Peyer's patch (tissue), 4 donors: ENCODE data around the gene NQO2. TPM values are rescaled to one million over a fixed set of nuclear protein-coding genes. Genes with fewer than 3 reads are reported as not detected.
A peak's percentile ranks its signal among the peaks of the same experiment; 100 is the strongest.
"Not testable (repeated sequence)": the region's sequence is repeated elsewhere in the genome, so short reads cannot be mapped to it uniquely, and the experiment has no call there.

Source experiments
- DNase-seq, 3 donors: peaks; one replicate each; pipeline ENCODE4 v3.0.0-alpha.2; 2017 to 2019
- H3K27ac ChIP-seq, 4 donors: fragments of 200-600 bp; sonication (generic); one replicate each; pipeline ENCODE4 v1.5.1; 2016 to 2019
- H3K27me3 ChIP-seq, 2 donors: fragments of 200-600 bp; sonication (generic); one replicate each; pipeline ENCODE4 v1.5.1; 2019
- H3K36me3 ChIP-seq, 3 donors: fragments of 200-600 bp; sonication (generic); one replicate each; pipeline ENCODE4 v1.5.1; 2016 to 2019
- H3K4me1 ChIP-seq, 4 donors: fragments of 200-600 bp; sonication (generic); one replicate each; pipeline ENCODE4 v1.5.1; 2016 to 2019
- H3K4me3 ChIP-seq, 4 donors: fragments of 200-600 bp; sonication (generic); 1 replicate in 3 of 4; 2 replicates in 1 of 4; pipeline ENCODE4 v1.5.1; 2016 to 2019; ENCODE audit warnings: mild to moderate bottlenecking in 1 of 4
- H3K9me3 ChIP-seq, 4 donors: fragments of 200-600 bp; sonication (generic); one replicate each; pipeline ENCODE4 v1.5.1; 2016 to 2019; ENCODE audit warnings: mild to moderate bottlenecking in 1 of 4
- POLR2A ChIP-seq, 2 donors: fragments of 450-650 bp; IDR thresholded peaks; one replicate each; pipeline ENCODE4 v1.5.1; 2017; ENCODE audit warnings: antibody characterized with exemption in 2 of 2, mild to moderate bottlenecking in 2 of 2, moderate library complexity in 2 of 2
- total RNA-seq, 4 donors: library from RNA; depleted of rRNA; stranded (reverse); fragments of >200 nt; gene quantifications; one replicate each; pipeline ENCODE4 v1.1.0, GENCODE V29; 2016
- TF ChIP-seq, protein P1 (sequence below), 6 experiments: fragments of 450-650 bp in 4 of 6; fragments of 200-600 bp in 2 of 6; sonication (generic) in 1 of 6; IDR thresholded peaks; one replicate each; pipeline ENCODE4 v1.5.1; 2017 to 2019; ENCODE audit warnings: antibody characterized with exemption in 6 of 6, mild to moderate bottlenecking in 3 of 6, moderate library complexity in 1 of 6

The NQO2 gene
- total RNA-seq, 4 donors from 2014 or later: 22.1 to 60.8 (median 29.3) TPM

DNA sequence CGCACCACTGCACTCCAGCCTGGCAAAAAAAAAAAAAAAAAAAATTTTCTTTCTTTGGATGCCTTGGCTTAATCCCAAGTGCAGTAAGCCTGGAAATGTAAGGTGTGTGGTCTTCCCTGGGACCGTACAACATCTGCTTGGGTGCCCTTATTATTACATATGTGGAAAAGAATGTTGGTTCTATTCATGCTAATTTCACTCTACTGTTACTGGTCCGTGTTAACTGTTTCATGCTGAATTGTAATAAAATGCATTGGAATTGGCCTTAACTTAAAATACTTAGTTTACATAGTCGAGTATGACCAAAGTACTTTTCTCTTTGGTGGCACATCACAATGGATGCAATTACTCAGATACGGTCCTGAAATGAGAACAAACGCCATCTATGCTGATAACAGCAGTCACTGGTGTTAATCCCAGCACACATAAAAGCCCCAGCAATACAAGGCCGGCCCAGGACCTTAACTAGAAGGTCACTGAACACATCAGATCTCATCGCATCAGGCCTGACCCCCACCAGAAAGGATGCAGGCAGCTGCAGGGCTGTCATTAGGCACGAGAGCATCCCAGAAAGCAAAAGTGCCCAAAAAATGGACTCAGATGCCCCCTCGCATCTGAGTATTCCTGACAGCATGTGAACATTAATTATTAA, 29.5 kb upstream of the NQO2 start:
- H3K4me3 ChIP-seq: peak overlapping the region; percentile 79 to 93 (median 88)
- peak in 1 of 3 donors; percentile 45 for DNase-seq

DNA sequence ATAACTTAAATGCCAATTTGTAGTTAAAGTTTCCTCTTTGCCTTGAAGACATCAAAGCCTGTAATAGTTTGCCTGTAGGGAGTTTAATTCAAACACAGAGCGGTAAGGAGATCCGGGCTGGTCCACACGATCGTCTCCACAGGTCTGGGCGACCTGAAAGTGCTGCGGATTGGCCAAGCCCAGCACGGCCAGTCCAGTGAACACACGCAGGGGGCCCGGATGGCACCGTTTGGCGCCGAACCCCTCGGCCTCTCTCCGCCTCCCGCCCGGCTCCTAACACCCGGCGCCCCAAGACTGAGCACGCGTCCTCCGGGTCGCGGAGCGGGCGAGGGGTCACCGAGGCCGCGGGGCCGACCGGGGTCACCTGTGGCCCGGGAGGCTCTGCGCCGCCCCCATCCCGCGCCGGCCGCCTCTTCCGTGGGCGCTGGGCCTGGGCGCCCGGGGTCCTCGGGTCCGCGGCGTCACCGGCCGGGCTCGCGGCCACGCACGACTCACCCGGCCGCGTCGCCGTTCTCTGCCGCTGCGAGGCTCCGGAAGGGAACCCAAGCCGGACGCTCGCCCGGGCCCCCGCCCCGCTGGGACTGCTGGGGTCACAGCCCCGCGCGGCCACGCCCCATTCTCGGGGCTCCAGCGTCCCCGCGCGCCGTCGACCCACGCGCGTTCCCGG, 28.8 kb upstream of the NQO2 start:
- H3K9me3 ChIP-seq: no peaks in the 10 kb centered on the region
- H3K4me1 ChIP-seq: peaks cover 0 to 37% (median 0%) of the 10 kb centered on the region in 4 donors
- DNase-seq: peak; percentile 66 to 90 (median 75)
- H3K27ac ChIP-seq: peak overlapping the region; percentile 92 to 99 (median 98)
- TF ChIP-seq POLR2A (IDR thresholded peaks at IDR 0.05): no peak
- TF ChIP-seq, protein P1, sequence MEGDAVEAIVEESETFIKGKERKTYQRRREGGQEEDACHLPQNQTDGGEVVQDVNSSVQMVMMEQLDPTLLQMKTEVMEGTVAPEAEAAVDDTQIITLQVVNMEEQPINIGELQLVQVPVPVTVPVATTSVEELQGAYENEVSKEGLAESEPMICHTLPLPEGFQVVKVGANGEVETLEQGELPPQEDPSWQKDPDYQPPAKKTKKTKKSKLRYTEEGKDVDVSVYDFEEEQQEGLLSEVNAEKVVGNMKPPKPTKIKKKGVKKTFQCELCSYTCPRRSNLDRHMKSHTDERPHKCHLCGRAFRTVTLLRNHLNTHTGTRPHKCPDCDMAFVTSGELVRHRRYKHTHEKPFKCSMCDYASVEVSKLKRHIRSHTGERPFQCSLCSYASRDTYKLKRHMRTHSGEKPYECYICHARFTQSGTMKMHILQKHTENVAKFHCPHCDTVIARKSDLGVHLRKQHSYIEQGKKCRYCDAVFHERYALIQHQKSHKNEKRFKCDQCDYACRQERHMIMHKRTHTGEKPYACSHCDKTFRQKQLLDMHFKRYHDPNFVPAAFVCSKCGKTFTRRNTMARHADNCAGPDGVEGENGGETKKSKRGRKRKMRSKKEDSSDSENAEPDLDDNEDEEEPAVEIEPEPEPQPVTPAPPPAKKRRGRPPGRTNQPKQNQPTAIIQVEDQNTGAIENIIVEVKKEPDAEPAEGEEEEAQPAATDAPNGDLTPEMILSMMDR (IDR thresholded peaks at IDR 0.05): no peak
- H3K36me3 ChIP-seq: no peaks in the 10 kb centered on the region
- H3K27me3 ChIP-seq: no peaks in the 10 kb centered on the region
- peak overlapping the region; percentile 79 to 93 (median 88) for H3K4me3 ChIP-seq

More for the DNA sequence above, 29.5 kb upstream of the NQO2 start:
- Histone ChIP-seq H3K9me3 (no peaks in the 10 kb centered on the region), H3K4me1 (peaks cover 0 to 37% (median 0%) of the 10 kb centered on the region in 4 donors), H3K27me3 (no peaks in the 10 kb centered on the region), H3K36me3 (no peaks in the 10 kb centered on the region), H3K27ac (peak overlapping the region; percentile 92 to 99 (median 98))
- TF ChIP-seq, protein P1 (IDR thresholded peaks at IDR 0.05): no peak
- no peak for TF ChIP-seq POLR2A (IDR thresholded peaks at IDR 0.05)

DNA sequence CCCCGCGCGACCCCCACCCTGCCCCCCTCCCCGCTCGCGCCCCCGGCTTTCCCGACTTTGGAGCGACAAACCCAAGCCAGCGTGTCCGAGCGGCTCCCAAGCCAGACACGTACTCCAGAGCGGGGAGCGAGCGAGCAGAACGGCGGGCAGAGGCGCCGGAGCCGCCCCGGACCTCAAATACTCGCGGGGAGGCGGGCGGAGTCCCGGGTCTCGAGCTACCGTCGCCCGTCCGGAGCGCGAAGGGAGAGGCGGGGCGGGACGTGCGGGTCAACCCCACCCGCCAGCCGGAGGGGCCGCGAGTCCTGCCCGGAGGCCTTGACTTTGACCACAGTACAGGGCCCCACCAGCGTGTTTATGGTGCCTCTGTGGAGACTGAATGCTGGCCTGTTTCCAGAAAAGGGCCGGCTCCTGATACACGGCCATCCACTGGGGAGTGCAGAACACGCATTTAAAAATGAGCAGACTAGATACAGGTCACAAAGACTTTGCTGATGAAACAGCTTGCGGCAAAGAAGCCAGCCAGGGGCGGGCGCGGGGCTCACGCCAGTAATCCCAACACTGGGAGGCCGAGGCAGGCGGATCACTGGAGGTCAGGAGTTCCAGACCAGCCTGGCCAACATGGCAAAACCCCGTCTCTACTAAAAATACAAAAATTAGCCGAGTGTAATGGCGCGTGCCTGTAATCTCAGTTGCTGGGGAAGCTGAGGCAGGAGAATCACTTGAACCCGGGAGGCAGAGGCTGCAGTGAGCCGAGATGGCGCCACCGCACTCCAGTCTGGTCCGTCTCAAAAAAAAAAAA, 28.1 kb upstream of the NQO2 start, which contains the start of gene SERPINB6:
SERPINB6 (minus strand) TSS at position 148 of the 799 bp plus-strand sequence. CDS start 12,235 bp downstream, outside the sequence.
- Histone ChIP-seq H3K4me3 (peak within 1 kb of the TSS; percentile 79 to 93 (median 88)), H3K36me3 (no peaks in the 10 kb centered on the region), H3K27ac (peak within 1 kb of the TSS; percentile 92 to 99 (median 98))

GRCh38 chr6:2972219-2972487, 27.5 kb upstream of the NQO2 start:
- Histone ChIP-seq H3K27ac (peak overlapping the region; percentile 92 to 99 (median 98)), H3K4me3 (peak overlapping the region; percentile 79 to 93 (median 88)), H3K4me1 (peaks cover 0 to 26% (median 0%) of the 10 kb centered on the region in 4 donors)
- not testable (repeated sequence) for H3K9me3 ChIP-seq, DNase-seq, H3K27me3 ChIP-seq, H3K36me3 ChIP-seq

More for the DNA sequence above, 28.1 kb upstream of the NQO2 start, which contains the start of gene SERPINB6:
- no peaks in the 10 kb centered on the region for H3K9me3 ChIP-seq
- peaks cover 0 to 31% (median 0%) of the 10 kb centered on the region in 4 donors for H3K4me1 ChIP-seq
- TF ChIP-seq, protein P1 (IDR thresholded peaks at IDR 0.05): peak in 2 of 6 experiments; percentile 6 to 17
- peak; percentile 59 to 73 for TF ChIP-seq POLR2A (IDR thresholded peaks at IDR 0.05)
- H3K27me3 ChIP-seq: no peaks in the 10 kb centered on the region
- DNase-seq: peak; percentile 57 to 94 (median 93)

GRCh38 chr6:2972685-2973084, 27.0 kb upstream of the NQO2 start:
- H3K27ac ChIP-seq, H3K36me3 ChIP-seq, H3K27me3 ChIP-seq, H3K4me3 ChIP-seq, H3K9me3 ChIP-seq, DNase-seq: not testable (repeated sequence)
- H3K4me1 ChIP-seq: peaks cover 0 to 24% (median 0%) of the 10 kb centered on the region in 4 donors

DNA sequence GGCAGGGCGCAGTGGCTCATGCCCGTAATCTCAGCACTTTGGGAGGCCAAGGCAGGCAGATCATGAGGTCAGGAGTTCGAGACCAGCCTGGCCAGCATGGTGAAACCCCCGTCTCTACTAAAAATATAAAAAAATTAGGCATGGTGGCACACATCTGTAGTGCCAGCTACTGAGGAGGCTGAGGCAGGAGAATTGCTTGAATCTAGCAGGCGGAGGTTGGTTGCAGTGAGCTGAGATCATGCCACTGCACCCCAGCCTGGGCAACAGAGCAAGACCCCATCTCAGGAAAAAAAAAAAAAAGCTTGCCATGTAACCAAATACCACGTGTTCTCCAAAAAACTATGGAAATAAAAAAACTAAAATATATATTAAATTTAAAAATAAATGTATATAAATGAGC, 26.5 kb upstream of the NQO2 start:
- DNase-seq, H3K4me3 ChIP-seq, H3K27me3 ChIP-seq, H3K9me3 ChIP-seq, H3K36me3 ChIP-seq, H3K27ac ChIP-seq: not testable (repeated sequence)
- peaks cover 0 to 25% (median 0%) of the 10 kb centered on the region in 4 donors for H3K4me1 ChIP-seq
